Measurements from ENCODE around the gene SERP2. TPM values are rescaled to one million over a fixed set of nuclear protein-coding genes. Genes with fewer than 3 reads are reported as not detected.

The SERP2 gene
- total and polyA plus RNA-seq, 8 donors = 1.2 to 13.8 (median 1.9) TPM

DNA sequence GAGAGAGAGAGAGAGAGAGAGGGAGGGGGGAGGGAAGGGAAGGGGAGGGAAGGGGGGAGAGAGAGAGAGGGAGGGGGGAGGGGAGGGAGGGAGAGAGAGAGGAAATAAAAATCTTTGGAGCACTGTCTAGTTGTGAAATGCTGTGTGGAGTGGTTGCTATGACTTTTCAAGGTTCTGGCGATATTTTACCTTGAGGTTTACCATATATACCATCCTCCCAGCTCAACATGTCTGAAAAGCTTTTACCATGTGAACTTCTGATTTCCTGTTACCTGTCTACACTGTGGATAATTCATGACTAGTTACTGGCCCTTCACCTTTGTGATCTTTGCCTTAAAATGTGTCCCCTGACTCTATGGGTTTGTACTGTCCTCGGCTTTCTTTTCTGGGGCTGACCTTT lies 38.2 kb downstream of the SERP2 start:
- 78 to 85% methylated on average over 2 of the region's 2 CpGs for WGBS, 2 donors
- intact Hi-C loops (cut with DNase I) = no loop called here
- no peak for DNase-seq
- no peaks in the 10 kb centered on the region for H3K27me3 ChIP-seq
- no peaks in the 10 kb centered on the region for H3K4me1 ChIP-seq
- FAIRE-seq = no peak
- no peaks in the 10 kb centered on the region for H3K36me3 ChIP-seq
- no peaks in the 10 kb centered on the region for H3K9me3 ChIP-seq
- H3K4me3 ChIP-seq = no peak overlapping the region
- H3K27ac ChIP-seq = no peak overlapping the region
- no peak for TF ChIP-seq CTCF (IDR thresholded peaks at IDR 0.05)
- no peak for ATAC-seq

DNA sequence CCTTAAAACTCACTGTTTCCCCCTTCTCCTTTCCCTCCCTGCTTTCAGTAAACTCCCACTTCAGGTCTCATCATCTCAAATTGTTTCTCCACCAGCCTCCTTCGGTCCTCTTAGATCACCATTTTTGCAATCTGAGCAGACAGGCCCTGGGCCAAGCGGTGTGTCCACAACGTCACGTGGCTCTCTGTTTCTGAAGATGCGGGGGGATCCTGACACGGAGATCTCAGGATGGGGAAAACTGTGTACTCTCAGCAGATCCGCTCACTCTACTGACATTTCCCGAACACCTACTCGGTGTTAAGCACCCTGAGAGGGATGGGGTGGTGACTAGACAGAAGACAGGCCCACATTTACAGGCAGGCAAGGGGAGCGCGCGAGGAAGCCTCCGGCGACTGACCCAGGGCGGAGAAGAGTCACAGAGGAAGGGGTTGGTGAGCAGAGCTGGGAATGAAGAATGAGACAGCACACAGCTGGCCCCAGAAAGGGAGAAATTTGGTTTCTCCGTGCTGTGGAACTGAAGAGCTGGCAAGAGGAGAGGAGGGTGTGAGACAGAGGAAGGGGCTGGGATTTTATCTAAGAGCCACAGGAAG lies 38.8 kb downstream of the SERP2 start:
- H3K27ac ChIP-seq = no peak overlapping the region
- intact Hi-C loops (cut with DNase I) = no loop called here
- TF ChIP-seq CTCF (IDR thresholded peaks at IDR 0.05) = no peak
- no peaks in the 10 kb centered on the region for H3K27me3 ChIP-seq
- 86 to 88% methylated on average over 16 of the region's 16 CpGs for WGBS, 2 donors
- no peak for ATAC-seq
- H3K4me1 ChIP-seq = no peaks in the 10 kb centered on the region
- no peak overlapping the region for H3K4me3 ChIP-seq
- no peak for DNase-seq
- H3K36me3 ChIP-seq = no peaks in the 10 kb centered on the region
- no peaks in the 10 kb centered on the region for H3K9me3 ChIP-seq
- FAIRE-seq = no peak

DNA sequence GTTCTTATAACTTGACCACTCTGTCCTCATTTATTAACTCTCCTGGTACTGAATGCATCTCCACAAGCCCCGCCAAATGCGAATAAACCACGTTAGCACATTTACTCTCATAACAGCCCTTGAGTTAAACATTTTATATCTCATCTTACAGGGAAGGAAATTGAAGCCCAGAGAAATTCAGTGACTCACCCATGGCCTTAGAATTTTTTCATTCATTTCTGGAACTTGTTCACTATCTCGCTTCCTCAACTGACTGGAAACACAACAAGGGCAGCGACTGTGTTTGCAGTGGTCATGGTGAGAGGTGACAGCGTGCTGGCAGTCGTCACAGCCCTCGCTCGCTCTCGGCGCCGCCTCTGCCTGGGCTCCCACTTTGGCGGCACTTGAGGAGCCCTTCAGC lies 39.5 kb downstream of the SERP2 start:
- ATAC-seq (no peak), FAIRE-seq (no peak), DNase-seq (no peak)
- no peaks in the 10 kb centered on the region for H3K27me3 ChIP-seq
- no peaks in the 10 kb centered on the region for H3K36me3 ChIP-seq
- no peaks in the 10 kb centered on the region for H3K4me1 ChIP-seq
- no peak for TF ChIP-seq CTCF (IDR thresholded peaks at IDR 0.05)
- WGBS, 2 donors = 92% methylated on average over 13 of the region's 13 CpGs
- H3K27ac ChIP-seq = no peak overlapping the region
- intact Hi-C loops (cut with DNase I) = no loop called here
- H3K9me3 ChIP-seq = no peaks in the 10 kb centered on the region
- no peak overlapping the region for H3K4me3 ChIP-seq

- no peaks in the 10 kb centered on the region for H3K4me1 ChIP-seq
- no peaks in the 10 kb centered on the region for H3K9me3 ChIP-seq
- no peaks in the 10 kb centered on the region for H3K36me3 ChIP-seq
- FAIRE-seq = no peak
- intact Hi-C loops (cut with DNase I) = no loop called here
- TF ChIP-seq CTCF (IDR thresholded peaks at IDR 0.05) = no peak
- WGBS, 2 donors = 89 to 93% methylated on average over 26 of the region's 26 CpGs
- H3K27me3 ChIP-seq = no peaks in the 10 kb centered on the region
- DNase-seq = no peak
- no peak overlapping the region for H3K27ac ChIP-seq
- H3K4me3 ChIP-seq = no peak overlapping the region
- peak in 1 of 4 donors; percentile 28 for ATAC-seq
Observed at GRCh38 chr13:44414716-44415115, 41.1 kb downstream of the SERP2 start.

GRCh38 chr13:44415815-44416214 lies 42.2 kb downstream of the SERP2 start:
- Histone ChIP-seq H3K27me3 (no peaks in the 10 kb centered on the region), H3K4me3 (no peak overlapping the region), H3K27ac (no peak overlapping the region), H3K9me3 (no peaks in the 10 kb centered on the region), H3K4me1 (no peaks in the 10 kb centered on the region), H3K36me3 (no peaks in the 10 kb centered on the region)
- TF ChIP-seq CTCF (IDR thresholded peaks at IDR 0.05) = no peak
- ATAC-seq (no peak), DNase-seq (no peak), FAIRE-seq (no peak)
- intact Hi-C loops (cut with DNase I) = no loop called here
- 81 to 83% methylated on average over 15 of the region's 15 CpGs for WGBS, 2 donors

All from pancreas (tissue), 10 donors.